GM06990 (cell line): ENCODE measurements around the gene MSN.

ENCODE experiments used
- DNase-seq: peaks from one replicate; pipeline ENCODE4 v3.0.0-alpha.2; 2011; ENCODE audit not compliant: insufficient read length; ENCODE audit errors: extremely low read depth
- H3K27me3 ChIP-seq: replicated peaks from 2 replicates; pipeline ENCODE4 v1.6.0; 2011; ENCODE audit warnings: low read length; ENCODE audit not compliant: control insufficient read depth, insufficient read depth
- H3K36me3 ChIP-seq: 2 replicates; pipeline ENCODE4 v1.5.1; 2011; ENCODE audit warnings: low read length; ENCODE audit not compliant: control insufficient read depth, insufficient read depth
- H3K4me3 ChIP-seq: replicated peaks from 2 replicates; pipeline ENCODE4 v1.5.1; 2011; ENCODE audit warnings: low read depth, mild to moderate bottlenecking, control low read depth, low read length
- CTCF ChIP-seq: IDR thresholded peaks from 2 replicates; pipeline ENCODE4 v1.5.1; 2011; ENCODE audit warnings: low read length, control low read depth, mild to moderate bottlenecking, inconsistent platforms; ENCODE audit not compliant: insufficient read depth, poor library complexity, severe bottlenecking

Gene MSN

GRCh38 chrX:65707151-65707550 is 39.7 kb downstream of the MSN start:
- no peaks in the 10 kb centered on the region; the same call in 1 of the 2 replicates for H3K36me3 ChIP-seq
- no peak overlapping the region for H3K4me3 ChIP-seq
- no peak for TF ChIP-seq CTCF
- no peak for DNase-seq
- no peaks in the 10 kb centered on the region for H3K27me3 ChIP-seq

GRCh38 chrX:65712005-65712806 is 44.8 kb downstream of the MSN start:
- Histone ChIP-seq H3K4me3 (no peak overlapping the region), H3K36me3 (peaks cover 2% of the 10 kb centered on the region), H3K27me3 (no peaks in the 10 kb centered on the region)
- DNase-seq: no peak
- TF ChIP-seq CTCF: no peak

- Histone ChIP-seq H3K36me3 (peaks cover 4% of the 10 kb centered on the region), H3K4me3 (no peak overlapping the region), H3K27me3 (no peaks in the 10 kb centered on the region)
- no peak for TF ChIP-seq CTCF
- DNase-seq: no peak
Observed at GRCh38 chrX:65718538-65718937, 51.1 kb downstream of the MSN start.

GRCh38 chrX:65720381-65720964 is 53.0 kb downstream of the MSN start:
- Histone ChIP-seq H3K36me3 (peaks cover 4% of the 10 kb centered on the region), H3K27me3 (no peaks in the 10 kb centered on the region), H3K4me3 (no peak overlapping the region)
- no peak for DNase-seq
- TF ChIP-seq CTCF: no peak

- peak; percentile 65 for DNase-seq
- TF ChIP-seq CTCF: no peak
- Histone ChIP-seq H3K36me3 (no peaks in the 10 kb centered on the region), H3K27me3 (no peaks in the 10 kb centered on the region), H3K4me3 (no peak overlapping the region)
Observed at GRCh38 chrX:65723706-65724105, 56.3 kb downstream of the MSN start.
